Ectodermal cell (in vitro differentiated cells): ENCODE data around the gene METTL24.

Experiments
- H3K27ac ChIP-seq: 2 replicates; pipeline ENCODE4 v1.7.0; 2013; ENCODE audit warnings: mild to moderate bottlenecking, low read depth, low read length; ENCODE audit not compliant: insufficient read depth, poor library complexity, severe bottlenecking
- H3K27me3 ChIP-seq: 2 replicates; pipeline ENCODE4 v1.7.0; 2013; ENCODE audit warnings: mild to moderate bottlenecking, low read length; ENCODE audit not compliant: insufficient read depth, control insufficient read depth, poor library complexity, severe bottlenecking
- H3K36me3 ChIP-seq: one replicate; pipeline ENCODE4 v1.7.0; 2013; ENCODE audit warnings: low read length; ENCODE audit not compliant: control insufficient read depth, insufficient read depth
- H3K4me1 ChIP-seq: one replicate; pipeline ENCODE4 v1.7.0; 2013; ENCODE audit warnings: low read length; ENCODE audit not compliant: control insufficient read depth, insufficient read depth
- H3K4me3 ChIP-seq: 2 replicates; pipeline ENCODE4 v1.7.0; 2013; ENCODE audit warnings: low read depth, low read length, control low read depth; ENCODE audit not compliant: insufficient read depth
- H3K9me3 ChIP-seq: 2 replicates; pipeline ENCODE4 v1.7.0; 2013; ENCODE audit warnings: mild to moderate bottlenecking, low read length, moderate library complexity; ENCODE audit not compliant: control insufficient read depth
- WGBS, 2 experiments: methylation state at CpG; one replicate each; pipeline ENCODE4 v1.1.7; 2013; ENCODE audit warnings: missing lambda C conversion rate in 2 of 2; 5-methylcytosine and 5-hydroxymethylcytosine counted together

Gene METTL24

GRCh38 chr6:110340392-110340965 lies 17.7 kb downstream of the METTL24 start:
- H3K27ac ChIP-seq = no peak overlapping the region
- no peaks in the 10 kb centered on the region for H3K27me3 ChIP-seq
- peaks cover 7% of the 10 kb centered on the region for H3K4me1 ChIP-seq
- no peak overlapping the region for H3K4me3 ChIP-seq
- no peaks in the 10 kb centered on the region for H3K9me3 ChIP-seq
- 94% methylated on average over 7 of the region's 7 CpGs for WGBS, 2 experiments
- H3K36me3 ChIP-seq = no peaks in the 10 kb centered on the region

DNA sequence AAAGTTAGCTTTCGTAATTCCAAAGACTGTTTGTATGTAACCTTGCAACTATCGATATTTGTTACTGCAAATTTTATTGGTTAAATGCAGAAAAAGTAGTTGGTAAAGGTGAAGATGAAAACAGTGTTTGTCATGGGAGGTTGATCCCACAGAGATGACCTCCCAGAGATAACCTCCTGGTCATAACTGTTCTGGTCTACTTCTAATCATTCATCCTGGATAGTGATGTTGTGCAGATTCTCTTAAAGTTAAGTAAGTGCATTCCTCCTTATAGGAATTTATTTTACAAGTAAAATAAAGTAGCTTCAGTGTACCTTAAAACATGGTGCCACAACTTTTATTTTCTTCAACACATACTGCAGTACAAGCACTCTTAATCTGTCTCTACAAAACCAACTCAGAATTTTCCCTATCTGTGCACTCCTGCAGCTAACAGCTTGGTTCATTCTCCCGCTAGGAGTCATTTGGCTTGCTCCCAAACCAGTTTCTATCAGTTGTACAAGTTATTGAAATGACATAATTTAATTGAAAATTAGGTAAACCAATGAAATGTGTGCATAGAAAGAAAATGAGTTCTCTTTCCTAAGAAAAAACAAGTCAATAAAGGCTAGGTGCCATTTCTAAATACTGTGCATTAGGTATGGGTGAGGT lies 19.2 kb downstream of the METTL24 start:
- H3K36me3 ChIP-seq = no peaks in the 10 kb centered on the region
- WGBS, 2 experiments = 94 to 100% methylated on average over 3 of the region's 3 CpGs
- no peak overlapping the region for H3K27ac ChIP-seq
- no peak overlapping the region for H3K4me3 ChIP-seq
- peaks cover 7% of the 10 kb centered on the region for H3K4me1 ChIP-seq
- H3K9me3 ChIP-seq = no peaks in the 10 kb centered on the region
- no peaks in the 10 kb centered on the region for H3K27me3 ChIP-seq

- 89 to 95% methylated on average over 1 of the region's 1 CpG for WGBS, 2 experiments
- no peaks in the 10 kb centered on the region for H3K36me3 ChIP-seq
- H3K9me3 ChIP-seq = no peaks in the 10 kb centered on the region
- H3K27me3 ChIP-seq = no peaks in the 10 kb centered on the region
- no peak overlapping the region for H3K4me3 ChIP-seq
- peaks cover 7% of the 10 kb centered on the region for H3K4me1 ChIP-seq
- H3K27ac ChIP-seq = no peak overlapping the region
Measured at GRCh38 chr6:110337486-110337885, 20.7 kb downstream of the METTL24 start.

GRCh38 chr6:110334423-110335180 lies 23.5 kb downstream of the METTL24 start:
- Histone ChIP-seq H3K4me3 (no peak overlapping the region), H3K36me3 (no peaks in the 10 kb centered on the region), H3K27me3 (peaks cover 2% of the 10 kb centered on the region), H3K9me3 (no peaks in the 10 kb centered on the region), H3K4me1 (peaks cover 2% of the 10 kb centered on the region), H3K27ac (no peak overlapping the region)
- WGBS, 2 experiments = 64 to 69% methylated on average over 9 of the region's 9 CpGs

- peaks cover 6% of the 10 kb centered on the region for H3K27me3 ChIP-seq
- no peaks in the 10 kb centered on the region for H3K9me3 ChIP-seq
- H3K36me3 ChIP-seq = no peaks in the 10 kb centered on the region
- H3K27ac ChIP-seq = no peak overlapping the region
- H3K4me1 ChIP-seq = peaks cover 12% of the 10 kb centered on the region
- no peak overlapping the region for H3K4me3 ChIP-seq
- 91 to 94% methylated on average over 6 of the region's 6 CpGs for WGBS, 2 experiments
Measured at GRCh38 chr6:110332281-110332680, 25.9 kb downstream of the METTL24 start.

DNA sequence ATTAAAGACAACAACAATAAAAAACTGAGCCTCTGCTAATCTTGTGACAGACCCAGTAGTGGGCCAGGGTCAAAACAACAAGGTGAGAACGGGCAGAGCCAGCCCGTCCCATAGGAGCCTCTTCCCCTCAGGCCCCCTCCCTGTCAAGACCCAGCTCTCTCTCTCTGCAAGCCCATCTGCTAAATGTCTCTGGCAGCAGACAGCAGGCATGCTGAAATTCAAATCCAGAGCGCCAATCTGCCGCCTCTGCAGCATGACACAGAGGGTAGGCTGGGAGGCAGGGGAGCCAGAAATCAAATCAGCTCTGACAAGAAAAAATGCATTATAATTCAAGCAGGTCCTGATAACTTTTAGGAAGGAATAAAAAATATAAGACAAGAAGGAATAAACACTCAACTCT lies 26.3 kb downstream of the METTL24 start:
- H3K27me3 ChIP-seq = peaks cover 6% of the 10 kb centered on the region
- H3K27ac ChIP-seq = no peak overlapping the region
- H3K4me3 ChIP-seq = no peak overlapping the region
- peaks cover 12% of the 10 kb centered on the region for H3K4me1 ChIP-seq
- no peaks in the 10 kb centered on the region for H3K36me3 ChIP-seq
- WGBS, 2 experiments = 39 to 42% methylated on average over 4 of the region's 4 CpGs
- H3K9me3 ChIP-seq = no peaks in the 10 kb centered on the region

DNA sequence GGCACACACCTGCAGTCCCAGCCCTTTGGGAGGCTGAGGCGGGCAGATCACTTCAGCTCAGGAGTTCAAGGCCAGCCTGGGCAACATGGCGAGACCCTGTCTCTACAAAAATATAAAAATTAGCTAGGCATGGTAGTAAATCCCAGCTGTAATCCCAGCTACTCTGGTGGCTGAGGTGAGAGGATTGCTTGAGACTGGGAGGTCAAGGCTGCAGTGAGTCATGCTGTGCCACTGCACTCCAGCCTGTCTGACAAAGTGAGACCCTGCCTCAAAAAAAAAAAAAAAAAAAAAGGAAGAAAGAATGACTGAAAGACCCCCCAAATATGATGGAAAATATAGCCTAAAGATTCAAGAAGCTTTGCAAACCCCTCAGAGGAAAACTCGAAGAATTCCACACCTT lies 26.8 kb downstream of the METTL24 start:
- Histone ChIP-seq H3K4me1 (peaks cover 12% of the 10 kb centered on the region), H3K4me3 (no peak overlapping the region), H3K27me3 (peaks cover 6% of the 10 kb centered on the region), H3K36me3 (no peaks in the 10 kb centered on the region), H3K9me3 (no peaks in the 10 kb centered on the region), H3K27ac (no peak overlapping the region)
- WGBS, 2 experiments = 84 to 89% methylated on average over 3 of the region's 3 CpGs

- peaks cover 12% of the 10 kb centered on the region for H3K4me1 ChIP-seq
- no peaks in the 10 kb centered on the region for H3K9me3 ChIP-seq
- H3K4me3 ChIP-seq = no peak overlapping the region
- H3K36me3 ChIP-seq = no peaks in the 10 kb centered on the region
- H3K27ac ChIP-seq = no peak overlapping the region
- 85 to 87% methylated on average over 19 of the region's 19 CpGs for WGBS, 2 experiments
- peaks cover 6% of the 10 kb centered on the region for H3K27me3 ChIP-seq
Measured at GRCh38 chr6:110329714-110330436, 28.3 kb downstream of the METTL24 start.

DNA sequence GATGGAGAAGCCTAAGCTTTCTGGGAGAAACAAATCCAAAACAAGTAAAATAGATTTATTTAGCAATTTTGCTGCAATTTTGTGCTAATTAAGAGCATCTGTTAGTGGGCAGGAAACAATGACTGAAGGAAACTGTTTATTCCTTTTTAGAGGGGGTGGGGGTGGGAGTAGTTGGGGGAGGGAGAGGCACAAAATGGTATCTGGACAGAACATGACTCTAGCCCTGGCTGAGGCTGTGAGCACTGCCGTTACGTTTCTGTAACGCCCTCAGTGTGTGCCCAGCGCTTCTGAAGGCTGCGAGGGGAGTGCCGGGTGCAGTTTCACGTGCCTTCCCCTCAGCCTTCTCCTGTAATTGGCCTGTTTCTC lies 28.8 kb downstream of the METTL24 start:
- Histone ChIP-seq H3K27me3 (peaks cover 10% of the 10 kb centered on the region), H3K4me3 (no peak overlapping the region), H3K4me1 (peaks cover 12% of the 10 kb centered on the region), H3K9me3 (no peaks in the 10 kb centered on the region), H3K27ac (no peak overlapping the region), H3K36me3 (no peaks in the 10 kb centered on the region)
- 66 to 73% methylated on average over 7 of the region's 7 CpGs for WGBS, 2 experiments

DNA sequence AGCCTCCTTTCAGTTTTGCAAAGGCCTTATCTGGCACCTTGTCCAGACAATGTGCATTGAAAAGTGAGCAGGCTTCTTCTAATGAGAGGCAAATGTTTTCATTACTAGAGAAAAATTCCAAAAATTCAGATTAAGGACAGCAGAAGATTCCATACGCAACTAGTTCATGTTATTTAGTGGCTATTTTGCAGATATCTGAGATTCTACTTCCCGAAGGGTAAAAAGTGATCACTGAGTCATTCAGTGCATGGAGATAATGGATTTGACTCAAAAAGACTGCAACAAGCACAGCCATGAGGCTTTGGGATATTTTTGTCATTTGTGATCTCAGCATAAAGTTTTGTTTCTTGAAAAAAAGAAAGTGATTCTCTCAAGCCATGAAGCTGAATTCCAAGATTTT lies 29.9 kb downstream of the METTL24 start:
- Histone ChIP-seq H3K36me3 (no peaks in the 10 kb centered on the region), H3K9me3 (no peaks in the 10 kb centered on the region), H3K4me1 (peaks cover 15% of the 10 kb centered on the region), H3K27me3 (peaks cover 19% of the 10 kb centered on the region), H3K4me3 (no peak overlapping the region), H3K27ac (no peak overlapping the region)
- WGBS, 2 experiments = 89 to 95% methylated on average over 2 of the region's 2 CpGs
